Astrocyte (in vitro differentiated cells and primary cell): ENCODE results near the gene ATF7. TPM values are rescaled to one million over a fixed set of nuclear protein-coding genes. Genes with fewer than 3 reads are reported as not detected.
"Not testable (repeated sequence)": the region's sequence is repeated elsewhere in the genome, so short reads cannot be mapped to it uniquely, and the experiment has no call there.

Experiments
- DNase-seq: peaks from one replicate; pipeline ENCODE4 v3.0.0-alpha.2; 2010; ENCODE audit warnings: low read depth
- FAIRE-seq: peaks from 2 replicates; lab custom pipeline; 2011; peaks lifted over from hg19 to GRCh38; lab: Jason Lieb, UNC
- H2AFZ ChIP-seq: 2 replicates; pipeline ENCODE4 v1.6.0; 2012; ENCODE audit warnings: low read depth, low read length, inconsistent platforms
- H3K27ac ChIP-seq: 2 replicates; pipeline ENCODE4 v1.5.1; 2011; ENCODE audit warnings: low read depth, low read length, inconsistent platforms
- H3K27me3 ChIP-seq: 2 replicates; pipeline ENCODE4 v1.6.0; 2011; ENCODE audit warnings: low read length, inconsistent platforms; ENCODE audit not compliant: insufficient read depth
- H3K36me3 ChIP-seq: 2 replicates; pipeline ENCODE4 v1.5.1; 2011; ENCODE audit warnings: low read length, inconsistent platforms; ENCODE audit not compliant: insufficient read depth
- H3K4me1 ChIP-seq: 2 replicates; pipeline ENCODE4 v1.5.1; 2011; ENCODE audit warnings: low read length, inconsistent platforms; ENCODE audit not compliant: insufficient read depth
- H3K4me2 ChIP-seq: 2 replicates; pipeline ENCODE4 v1.6.0; 2012; ENCODE audit warnings: low read length, inconsistent platforms
- H3K4me3 ChIP-seq: 2 replicates; pipeline ENCODE4 v1.5.1; 2011; ENCODE audit warnings: low read depth, mild to moderate bottlenecking, low read length, inconsistent platforms; ENCODE audit not compliant: insufficient read depth
- H3K79me2 ChIP-seq: 2 replicates; pipeline ENCODE4 v1.6.0; 2012; ENCODE audit warnings: mild to moderate bottlenecking, low read length, inconsistent platforms; ENCODE audit not compliant: insufficient read depth
- H3K9ac ChIP-seq: 2 replicates; pipeline ENCODE4 v1.6.0; 2012; ENCODE audit warnings: mild to moderate bottlenecking, low read length, inconsistent platforms
- H3K9me3 ChIP-seq: 2 replicates; pipeline ENCODE4 v1.5.1; 2012; ENCODE audit warnings: low read depth, mild to moderate bottlenecking, low read length, inconsistent platforms; ENCODE audit not compliant: insufficient read depth
- H4K20me1 ChIP-seq: 2 replicates; pipeline ENCODE4 v1.6.0; 2012; ENCODE audit warnings: low read length, inconsistent platforms; ENCODE audit not compliant: insufficient read depth
- H3K27ac Mint-ChIP-seq: one replicate; pipeline ENCODE4 v1.8.0; 2021; ENCODE audit warnings: mild to moderate bottlenecking, mixed read lengths; ENCODE audit not compliant: unreplicated experiment
- H3K27me3 Mint-ChIP-seq: one replicate; pipeline ENCODE4 v1.8.0; 2021; ENCODE audit warnings: low read depth, mixed read lengths; ENCODE audit not compliant: unreplicated experiment
- H3K36me3 Mint-ChIP-seq: one replicate; pipeline ENCODE4 v1.8.0; 2021; ENCODE audit warnings: low read depth, mixed read lengths; ENCODE audit not compliant: unreplicated experiment
- H3K4me1 Mint-ChIP-seq: one replicate; pipeline ENCODE4 v1.8.0; 2021; ENCODE audit warnings: low read depth, mixed read lengths; ENCODE audit not compliant: unreplicated experiment
- H3K4me3 Mint-ChIP-seq: one replicate; pipeline ENCODE4 v1.8.0; 2021; ENCODE audit warnings: mild to moderate bottlenecking, moderate library complexity, mixed read lengths; ENCODE audit not compliant: unreplicated experiment
- H3K9me3 Mint-ChIP-seq: one replicate; pipeline ENCODE4 v1.8.0; 2021; ENCODE audit warnings: mild to moderate bottlenecking, mixed read lengths; ENCODE audit not compliant: unreplicated experiment
- CTCF ChIP-seq: IDR thresholded peaks from 2 replicates; pipeline ENCODE4 v1.5.1; 2011; ENCODE audit warnings: low read depth, mild to moderate bottlenecking, inconsistent platforms, low read length, moderate library complexity; ENCODE audit not compliant: insufficient read depth
- EZH2 ChIP-seq: IDR thresholded peaks from 2 replicates; pipeline ENCODE4 v1.6.1; 2012; ENCODE audit warnings: mild to moderate bottlenecking, low read length, inconsistent platforms; ENCODE audit not compliant: insufficient read depth
- total RNA-seq: library from RNA; stranded (reverse); gene quantifications from 2 replicates; pipeline ENCODE4 v1.2.1, GENCODE V29; 2021

ATF7 gene
- total RNA-seq, 1 donor from 2014 or later, result 38.3 TPM

GRCh38 chr12:53548354-53548753 is 77.8 kb downstream of the ATF7 start:
- not testable (repeated sequence) for H3K9me3 Mint-ChIP-seq, H3K9ac ChIP-seq, H3K27ac ChIP-seq, H3K27ac Mint-ChIP-seq, H4K20me1 ChIP-seq, H3K4me1 ChIP-seq, H3K9me3 ChIP-seq, H2AFZ ChIP-seq, H3K4me2 ChIP-seq, H3K4me1 Mint-ChIP-seq, DNase-seq, H3K4me3 ChIP-seq, H3K4me3 Mint-ChIP-seq, H3K27me3 Mint-ChIP-seq, H3K27me3 ChIP-seq, FAIRE-seq, H3K79me2 ChIP-seq
- peaks cover 16% of the 10 kb centered on the region for H3K36me3 Mint-ChIP-seq
- H3K36me3 ChIP-seq, result peaks cover 19% of the 10 kb centered on the region

- peak overlapping the region; percentile 19 for H3K27ac ChIP-seq
- no peak overlapping the region for H3K4me3 ChIP-seq
- peaks cover 4% of the 10 kb centered on the region for H4K20me1 ChIP-seq
- Mint-ChIP-seq H3K27me3 (no peaks in the 10 kb centered on the region), H3K9me3 (no peaks in the 10 kb centered on the region), H3K4me1 (no peaks in the 10 kb centered on the region), H3K27ac (peak overlapping the region; percentile 20), H3K4me3 (no peak overlapping the region), H3K36me3 (peaks cover 13% of the 10 kb centered on the region)
- DNase-seq, result peak; percentile 49
- TF ChIP-seq EZH2 (no peak), CTCF (peak; percentile 91)
- peak overlapping the region; percentile 28 for H3K9ac ChIP-seq
- FAIRE-seq, result no peak
- no peak overlapping the region for H3K4me2 ChIP-seq
- no peaks in the 10 kb centered on the region for H3K79me2 ChIP-seq
- H3K36me3 ChIP-seq, result peaks cover 21% of the 10 kb centered on the region
- H3K27me3 ChIP-seq, result no peaks in the 10 kb centered on the region
- H3K9me3 ChIP-seq, result no peaks in the 10 kb centered on the region
- no peak overlapping the region for H2AFZ ChIP-seq
- H3K4me1 ChIP-seq, result no peaks in the 10 kb centered on the region
These were observed 82.6 kb downstream of the ATF7 start for GRCh38 chr12:53543539-53543938.

GRCh38 chr12:53539526-53539925 is 86.7 kb downstream of the ATF7 start:
- Histone ChIP-seq H3K9ac (no peak overlapping the region), H3K36me3 (peaks cover 40% of the 10 kb centered on the region)

More at GRCh38 chr12:53539526-53539925, 86.7 kb downstream of the ATF7 start:
- Histone ChIP-seq H3K4me1 (no peaks in the 10 kb centered on the region), H2AFZ (no peak overlapping the region), H3K79me2 (no peaks in the 10 kb centered on the region), H4K20me1 (peaks cover 4% of the 10 kb centered on the region), H3K4me2 (no peak overlapping the region), H3K27me3 (no peaks in the 10 kb centered on the region), H3K27ac (no peak overlapping the region), H3K9me3 (no peaks in the 10 kb centered on the region), H3K4me3 (no peak overlapping the region)
- peaks cover 26% of the 10 kb centered on the region for H3K36me3 Mint-ChIP-seq
- TF ChIP-seq EZH2 (no peak), CTCF (no peak)
- DNase-seq (no peak), FAIRE-seq (no peak)
- H3K4me1 Mint-ChIP-seq, result peaks cover 3% of the 10 kb centered on the region
- H3K4me3 Mint-ChIP-seq, result no peak overlapping the region
- no peaks in the 10 kb centered on the region for H3K9me3 Mint-ChIP-seq
- no peaks in the 10 kb centered on the region for H3K27me3 Mint-ChIP-seq
- H3K27ac Mint-ChIP-seq, result no peak overlapping the region
